Measurements from ENCODE around the gene AZU1.

The AZU1 gene

DNA sequence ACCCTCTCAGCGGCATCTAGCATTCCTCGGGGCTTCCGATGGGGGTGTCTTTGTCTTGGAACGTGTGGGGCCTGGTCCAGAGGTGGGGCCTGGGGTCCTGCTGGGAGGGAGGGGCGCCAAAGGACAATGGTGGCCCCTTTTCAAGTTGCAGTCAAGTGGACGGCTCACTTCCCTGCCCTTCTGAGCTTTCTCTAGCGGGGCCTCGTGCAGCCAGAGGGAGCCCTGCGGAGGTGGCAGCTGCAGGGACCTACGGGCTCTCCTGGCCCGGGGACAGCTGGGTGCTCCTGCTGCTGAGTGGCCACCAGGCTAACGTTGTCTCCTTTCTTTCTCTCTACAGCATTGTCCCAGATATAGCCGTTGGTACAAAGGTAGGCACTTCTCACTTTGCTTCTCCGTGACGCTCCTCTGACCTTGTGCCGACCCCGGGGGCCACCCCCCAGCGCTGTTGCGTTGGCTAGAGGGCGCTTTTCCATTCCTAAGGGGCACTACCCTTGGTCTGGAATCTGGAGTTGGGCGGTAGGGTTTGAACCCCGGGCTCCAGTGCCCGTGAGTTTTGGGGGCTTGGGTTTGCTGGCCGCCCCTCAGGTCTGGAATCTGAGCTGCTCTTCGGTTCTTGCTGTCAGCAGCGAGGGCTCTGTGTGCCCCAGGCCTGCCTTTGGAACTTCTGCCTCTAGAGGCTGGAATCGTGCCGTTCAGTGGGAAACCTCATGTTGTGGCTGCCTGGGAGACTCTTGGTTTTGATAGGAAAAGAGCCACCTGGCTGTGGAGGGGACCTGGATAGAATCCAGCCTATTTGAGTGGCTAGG is 28.4 kb upstream of the AZU1 start:
- Histone ChIP-seq H3K4me3 (ENCODE audit: low read length) (peak overlapping the region; percentile 85), H3K9ac (ENCODE audit: low read depth, low read length) (peak overlapping the region; percentile 93), H3K36me3 (ENCODE audit: insufficient read depth, low read length) (peaks cover 60% of the 10 kb centered on the region), H3K27me3 (ENCODE audit: control insufficient read depth, insufficient read depth, low read length) (no peaks in the 10 kb centered on the region), H3K4me1 (ENCODE audit: control insufficient read depth, insufficient read depth, low read length) (peaks cover 53% of the 10 kb centered on the region), H3K9me3 (replicated peaks; ENCODE audit: low read length) (no peaks in the 10 kb centered on the region), H3K4me2 (ENCODE audit: low read length) (peak overlapping the region; percentile 100)

GRCh38 chr19:800360-801029 is 27.1 kb upstream of the AZU1 start:
- Histone ChIP-seq H3K36me3 (ENCODE audit: insufficient read depth, low read length) (peaks cover 72% of the 10 kb centered on the region), H3K9ac (ENCODE audit: low read depth, low read length) (peak overlapping the region; percentile 93), H3K4me3 (ENCODE audit: low read length) (peak overlapping the region; percentile 85), H3K4me1 (ENCODE audit: control insufficient read depth, insufficient read depth, low read length) (peaks cover 49% of the 10 kb centered on the region), H3K4me2 (ENCODE audit: low read length) (peak overlapping the region; percentile 100), H3K9me3 (replicated peaks; ENCODE audit: low read length) (no peaks in the 10 kb centered on the region), H3K27me3 (ENCODE audit: control insufficient read depth, insufficient read depth, low read length) (no peaks in the 10 kb centered on the region)

- Histone ChIP-seq H3K9ac (ENCODE audit: low read depth, low read length) (peak overlapping the region; percentile 93), H3K4me1 (ENCODE audit: control insufficient read depth, insufficient read depth, low read length) (peaks cover 42% of the 10 kb centered on the region), H3K27me3 (ENCODE audit: control insufficient read depth, insufficient read depth, low read length) (no peaks in the 10 kb centered on the region), H3K4me3 (ENCODE audit: low read length) (peak overlapping the region; percentile 85), H3K9me3 (replicated peaks; ENCODE audit: low read length) (no peaks in the 10 kb centered on the region), H3K4me2 (ENCODE audit: low read length) (peak overlapping the region; percentile 100), H3K36me3 (ENCODE audit: insufficient read depth, low read length) (peaks cover 79% of the 10 kb centered on the region)
Measured at GRCh38 chr19:801030-801860, 26.4 kb upstream of the AZU1 start.

- Histone ChIP-seq H3K9ac (ENCODE audit: low read depth, low read length) (peak overlapping the region; percentile 93), H3K4me2 (ENCODE audit: low read length) (peak overlapping the region; percentile 100), H3K9me3 (replicated peaks; ENCODE audit: low read length) (no peaks in the 10 kb centered on the region), H3K27me3 (ENCODE audit: control insufficient read depth, insufficient read depth, low read length) (no peaks in the 10 kb centered on the region), H3K36me3 (ENCODE audit: insufficient read depth, low read length) (peaks cover 87% of the 10 kb centered on the region), H3K4me3 (ENCODE audit: low read length) (peak overlapping the region; percentile 85), H3K4me1 (ENCODE audit: control insufficient read depth, insufficient read depth, low read length) (peaks cover 39% of the 10 kb centered on the region)
Measured at GRCh38 chr19:801861-802497, 25.7 kb upstream of the AZU1 start.

- H3K36me3 ChIP-seq (ENCODE audit: insufficient read depth, low read length): peaks cover 93% of the 10 kb centered on the region
- peak overlapping the region; percentile 85 for H3K4me3 ChIP-seq (ENCODE audit: low read length)
- H3K27me3 ChIP-seq (ENCODE audit: control insufficient read depth, insufficient read depth, low read length): no peaks in the 10 kb centered on the region
- H3K4me1 ChIP-seq (ENCODE audit: control insufficient read depth, insufficient read depth, low read length): peaks cover 39% of the 10 kb centered on the region
- peak overlapping the region; percentile 93 for H3K9ac ChIP-seq (ENCODE audit: low read depth, low read length)
- H3K9me3 ChIP-seq (replicated peaks; ENCODE audit: low read length): no peaks in the 10 kb centered on the region
- peak overlapping the region; percentile 100 for H3K4me2 ChIP-seq (ENCODE audit: low read length)
Measured at GRCh38 chr19:802498-803098, 25.0 kb upstream of the AZU1 start.

DNA sequence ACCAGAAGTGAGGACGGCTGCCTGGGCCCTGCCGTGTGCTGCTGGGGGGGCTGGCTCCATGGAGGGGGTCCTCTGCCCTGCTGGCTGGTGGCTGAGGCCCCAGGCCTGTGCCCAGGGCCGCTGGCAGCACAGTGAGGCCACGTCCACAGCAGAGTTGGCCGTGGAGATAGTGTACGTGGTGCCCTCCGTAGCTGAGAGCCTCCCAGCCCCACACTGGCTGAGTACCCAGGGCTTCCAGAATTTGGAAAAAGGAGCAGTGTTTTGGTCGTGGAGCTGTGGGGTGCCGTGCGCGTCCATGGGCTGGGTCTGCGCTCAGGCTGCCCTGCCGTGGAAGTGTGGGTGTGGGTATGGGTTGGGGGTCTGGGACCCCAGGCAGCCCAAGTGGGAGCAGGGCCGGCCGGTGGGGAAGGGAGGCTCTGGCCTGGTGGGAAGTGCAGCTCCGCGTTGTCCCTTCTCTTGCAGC is 24.5 kb upstream of the AZU1 start:
- Histone ChIP-seq H3K4me3 (ENCODE audit: low read length) (peak overlapping the region; percentile 85), H3K27me3 (ENCODE audit: control insufficient read depth, insufficient read depth, low read length) (no peaks in the 10 kb centered on the region), H3K4me1 (ENCODE audit: control insufficient read depth, insufficient read depth, low read length) (peaks cover 39% of the 10 kb centered on the region), H3K9ac (ENCODE audit: low read depth, low read length) (no peak overlapping the region), H3K9me3 (replicated peaks; ENCODE audit: low read length) (no peaks in the 10 kb centered on the region), H3K36me3 (ENCODE audit: insufficient read depth, low read length) (peaks cover 98% of the 10 kb centered on the region), H3K4me2 (ENCODE audit: low read length) (peak overlapping the region; percentile 100)

- H3K4me3 ChIP-seq (ENCODE audit: low read length): no peak overlapping the region
- H3K4me2 ChIP-seq (ENCODE audit: low read length): no peak overlapping the region
- H3K36me3 ChIP-seq (ENCODE audit: insufficient read depth, low read length): peaks cover 93% of the 10 kb centered on the region
- peaks cover 39% of the 10 kb centered on the region for H3K4me1 ChIP-seq (ENCODE audit: control insufficient read depth, insufficient read depth, low read length)
- no peaks in the 10 kb centered on the region for H3K27me3 ChIP-seq (ENCODE audit: control insufficient read depth, insufficient read depth, low read length)
- no peak overlapping the region for H3K9ac ChIP-seq (ENCODE audit: low read depth, low read length)
- no peaks in the 10 kb centered on the region for H3K9me3 ChIP-seq (replicated peaks; ENCODE audit: low read length)
Measured at GRCh38 chr19:803686-804418, 23.8 kb upstream of the AZU1 start.

DNA sequence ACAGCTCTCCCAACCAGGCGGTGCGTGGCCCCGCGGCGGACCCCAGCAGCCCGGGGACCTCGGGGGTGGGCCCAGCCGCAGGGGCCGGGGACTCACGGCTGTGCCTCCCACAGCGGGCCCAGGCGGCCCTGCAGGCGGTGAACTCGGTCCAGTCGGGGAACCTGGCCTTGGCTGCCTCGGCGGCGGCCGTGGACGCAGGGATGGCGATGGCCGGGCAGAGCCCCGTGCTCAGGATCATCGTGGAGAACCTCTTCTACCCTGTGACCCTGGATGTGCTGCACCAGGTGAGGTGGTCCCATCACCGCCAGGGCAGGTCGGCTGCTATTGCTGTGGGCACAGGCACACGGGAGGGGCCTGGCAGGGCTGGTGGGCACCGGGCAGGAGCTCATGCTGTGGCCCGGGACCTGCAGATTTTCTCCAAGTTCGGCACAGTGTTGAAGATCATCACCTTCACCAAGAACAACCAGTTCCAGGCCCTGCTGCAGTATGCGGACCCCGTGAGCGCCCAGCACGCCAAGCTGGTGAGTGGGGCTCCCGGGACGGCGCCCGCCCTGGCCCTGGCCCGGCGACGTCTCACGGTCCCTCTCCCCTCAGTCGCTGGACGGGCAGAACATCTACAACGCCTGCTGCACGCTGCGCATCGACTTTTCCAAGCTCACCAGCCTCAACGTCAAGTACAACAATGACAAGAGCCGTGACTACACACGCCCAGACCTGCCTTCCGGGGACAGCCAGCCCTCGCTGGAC is 23.0 kb upstream of the AZU1 start:
- no peak overlapping the region for H3K9ac ChIP-seq (ENCODE audit: low read depth, low read length)

DNA sequence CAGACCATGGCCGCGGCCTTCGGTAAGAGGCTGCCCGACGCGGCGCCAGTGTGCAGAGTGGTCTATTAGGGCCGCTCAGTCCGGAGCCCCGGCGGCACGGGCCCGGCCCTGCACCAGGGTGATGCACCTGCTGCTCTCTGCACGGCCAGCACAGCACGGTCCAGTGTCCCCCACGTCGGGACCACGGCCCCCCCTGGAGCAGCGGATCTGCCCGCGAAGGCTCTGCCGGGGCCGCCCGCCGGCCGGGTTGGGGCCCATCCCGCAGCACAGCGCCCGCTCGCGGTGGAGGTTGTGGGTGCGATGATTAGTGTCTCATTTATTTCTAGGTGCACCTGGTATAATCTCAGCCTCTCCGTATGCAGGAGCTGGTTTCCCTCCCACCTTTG is 22.5 kb upstream of the AZU1 start:
- H3K27me3 ChIP-seq (ENCODE audit: control insufficient read depth, insufficient read depth, low read length): no peaks in the 10 kb centered on the region
- H3K9ac ChIP-seq (ENCODE audit: low read depth, low read length): no peak overlapping the region
- H3K4me3 ChIP-seq (ENCODE audit: low read length): no peak overlapping the region
- no peaks in the 10 kb centered on the region for H3K9me3 ChIP-seq (replicated peaks; ENCODE audit: low read length)
- H3K4me2 ChIP-seq (ENCODE audit: low read length): no peak overlapping the region
- peaks cover 29% of the 10 kb centered on the region for H3K4me1 ChIP-seq (ENCODE audit: control insufficient read depth, insufficient read depth, low read length)
- peaks cover 93% of the 10 kb centered on the region for H3K36me3 ChIP-seq (ENCODE audit: insufficient read depth, low read length)

More for the DNA sequence above, 23.0 kb upstream of the AZU1 start:
- Histone ChIP-seq H3K4me2 (ENCODE audit: low read length) (no peak overlapping the region), H3K9me3 (replicated peaks; ENCODE audit: low read length) (no peaks in the 10 kb centered on the region), H3K4me3 (ENCODE audit: low read length) (no peak overlapping the region), H3K4me1 (ENCODE audit: control insufficient read depth, insufficient read depth, low read length) (peaks cover 35% of the 10 kb centered on the region), H3K27me3 (ENCODE audit: control insufficient read depth, insufficient read depth, low read length) (no peaks in the 10 kb centered on the region), H3K36me3 (ENCODE audit: insufficient read depth, low read length) (peaks cover 93% of the 10 kb centered on the region)

Measured in skeletal muscle satellite cell (primary cell).